Neural crest cell (in vitro differentiated cells): Measurements from ENCODE around the gene CNTN5. TPM values are rescaled to one million over a fixed set of nuclear protein-coding genes. Genes with fewer than 3 reads are reported as not detected.

ENCODE experiments used
- DNase-seq: peaks from one replicate; pipeline ENCODE4 v3.0.0; 2021; ENCODE audit warnings: low read depth, mixed read lengths, low spot score
- H3K27ac Mint-ChIP-seq: one replicate; pipeline ENCODE4 v1.8.0; 2021; ENCODE audit warnings: mild to moderate bottlenecking, mixed read lengths; ENCODE audit not compliant: unreplicated experiment
- H3K27me3 Mint-ChIP-seq: 2 replicates; pipeline ENCODE4 v1.8.0; 2021; ENCODE audit warnings: low read depth, mild to moderate bottlenecking, mixed read lengths
- H3K36me3 Mint-ChIP-seq: 2 replicates; pipeline ENCODE4 v1.8.0; 2021; ENCODE audit warnings: low read depth, mild to moderate bottlenecking, mixed read lengths
- H3K4me1 Mint-ChIP-seq: 2 replicates; pipeline ENCODE4 v1.8.0; 2021; ENCODE audit warnings: mixed read lengths
- H3K4me3 Mint-ChIP-seq: one replicate; pipeline ENCODE4 v1.8.0; 2021; ENCODE audit warnings: mild to moderate bottlenecking, mixed read lengths
- H3K9me3 Mint-ChIP-seq: 2 replicates; pipeline ENCODE4 v1.8.0; 2021; ENCODE audit warnings: mixed read lengths
- total RNA-seq: library from RNA; stranded (reverse); gene quantifications from 2 replicates; pipeline ENCODE4 v1.2.1, GENCODE V29; 2021
- TF ChIP-seq, protein P1 (sequence below): fragments of 200-600 bp; sonication (generic); conservative IDR thresholded peaks from 2 replicates; pipeline ENCODE4 v1.5.0; 2021; ENCODE audit warnings: antibody characterized with exemption, mild to moderate bottlenecking

CNTN5 gene
- total RNA-seq, 1 donor from 2014 or later, result not detected

DNA sequence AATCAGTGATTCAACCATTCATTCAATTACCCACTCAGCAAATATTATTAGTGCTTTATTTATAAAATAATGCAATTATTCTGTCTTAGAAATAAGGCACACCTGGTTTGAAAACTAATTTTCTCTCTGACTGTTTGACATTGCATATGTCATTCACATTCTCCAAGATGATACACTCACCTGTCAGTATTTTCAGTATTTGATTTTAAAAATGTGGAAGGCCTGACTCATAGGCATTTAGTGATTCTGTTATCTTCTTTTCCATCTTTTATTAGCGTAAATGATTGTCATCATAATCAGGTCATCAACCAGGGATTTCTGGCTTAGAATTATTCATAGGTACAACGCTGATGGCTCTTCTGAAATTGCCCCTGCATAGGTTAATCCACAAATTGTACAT, 480.9 kb downstream of the CNTN5 start:
- Mint-ChIP-seq H3K4me3 (no peak overlapping the region), H3K27me3 (no peaks in the 10 kb centered on the region), H3K27ac (no peak overlapping the region), H3K36me3 (no peaks in the 10 kb centered on the region), H3K4me1 (no peaks in the 10 kb centered on the region), H3K9me3 (no peaks in the 10 kb centered on the region)
- TF ChIP-seq, protein P1, sequence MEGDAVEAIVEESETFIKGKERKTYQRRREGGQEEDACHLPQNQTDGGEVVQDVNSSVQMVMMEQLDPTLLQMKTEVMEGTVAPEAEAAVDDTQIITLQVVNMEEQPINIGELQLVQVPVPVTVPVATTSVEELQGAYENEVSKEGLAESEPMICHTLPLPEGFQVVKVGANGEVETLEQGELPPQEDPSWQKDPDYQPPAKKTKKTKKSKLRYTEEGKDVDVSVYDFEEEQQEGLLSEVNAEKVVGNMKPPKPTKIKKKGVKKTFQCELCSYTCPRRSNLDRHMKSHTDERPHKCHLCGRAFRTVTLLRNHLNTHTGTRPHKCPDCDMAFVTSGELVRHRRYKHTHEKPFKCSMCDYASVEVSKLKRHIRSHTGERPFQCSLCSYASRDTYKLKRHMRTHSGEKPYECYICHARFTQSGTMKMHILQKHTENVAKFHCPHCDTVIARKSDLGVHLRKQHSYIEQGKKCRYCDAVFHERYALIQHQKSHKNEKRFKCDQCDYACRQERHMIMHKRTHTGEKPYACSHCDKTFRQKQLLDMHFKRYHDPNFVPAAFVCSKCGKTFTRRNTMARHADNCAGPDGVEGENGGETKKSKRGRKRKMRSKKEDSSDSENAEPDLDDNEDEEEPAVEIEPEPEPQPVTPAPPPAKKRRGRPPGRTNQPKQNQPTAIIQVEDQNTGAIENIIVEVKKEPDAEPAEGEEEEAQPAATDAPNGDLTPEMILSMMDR, result no peak
- no peak for DNase-seq

DNA sequence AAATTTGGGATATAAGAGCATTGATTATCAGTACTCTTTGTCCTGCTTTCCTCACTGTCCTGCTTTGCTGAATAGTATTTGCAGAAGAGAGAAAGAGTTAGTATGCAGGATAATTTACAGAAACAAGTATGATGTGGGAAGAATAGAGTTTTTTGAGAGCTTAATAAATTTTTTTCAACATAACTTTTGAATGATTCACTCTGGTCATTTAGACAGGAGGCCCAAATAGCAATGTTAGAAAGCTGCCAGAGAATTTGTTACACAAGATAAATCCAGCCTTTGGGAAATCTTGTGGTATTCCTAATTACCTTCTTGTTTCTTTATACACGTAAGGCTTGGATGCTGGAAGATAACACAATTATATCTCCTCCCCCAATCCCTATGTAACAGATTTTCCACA, 484.6 kb downstream of the CNTN5 start:
- Mint-ChIP-seq H3K9me3 (no peaks in the 10 kb centered on the region), H3K4me3 (no peak overlapping the region), H3K36me3 (no peaks in the 10 kb centered on the region), H3K27me3 (no peaks in the 10 kb centered on the region), H3K27ac (no peak overlapping the region), H3K4me1 (no peaks in the 10 kb centered on the region)
- TF ChIP-seq, protein P1, result no peak
- DNase-seq, result no peak

DNA sequence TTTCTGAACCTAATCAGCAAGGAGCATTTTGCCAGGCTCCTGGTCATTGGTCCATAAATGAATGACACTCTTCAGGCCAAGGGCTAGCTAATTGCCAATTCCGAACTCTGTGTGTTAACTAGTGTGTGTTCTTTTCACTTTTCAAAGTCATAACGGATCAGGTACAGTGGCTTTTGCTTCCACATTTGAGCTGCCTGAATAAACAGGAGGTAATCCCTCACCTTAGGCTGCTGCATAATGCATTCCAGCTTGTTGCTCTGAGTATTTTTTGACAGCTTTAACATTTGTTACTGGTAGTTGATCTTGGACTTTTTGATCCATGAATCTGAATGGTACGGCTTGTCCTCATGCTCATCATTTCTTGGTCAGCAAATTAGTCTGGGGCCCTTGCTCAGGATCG, 485.1 kb downstream of the CNTN5 start:
- no peak for DNase-seq
- Mint-ChIP-seq H3K36me3 (no peaks in the 10 kb centered on the region), H3K9me3 (no peaks in the 10 kb centered on the region), H3K27ac (no peak overlapping the region), H3K4me1 (no peaks in the 10 kb centered on the region), H3K4me3 (no peak overlapping the region), H3K27me3 (no peaks in the 10 kb centered on the region)
- TF ChIP-seq, protein P1, result no peak

DNA sequence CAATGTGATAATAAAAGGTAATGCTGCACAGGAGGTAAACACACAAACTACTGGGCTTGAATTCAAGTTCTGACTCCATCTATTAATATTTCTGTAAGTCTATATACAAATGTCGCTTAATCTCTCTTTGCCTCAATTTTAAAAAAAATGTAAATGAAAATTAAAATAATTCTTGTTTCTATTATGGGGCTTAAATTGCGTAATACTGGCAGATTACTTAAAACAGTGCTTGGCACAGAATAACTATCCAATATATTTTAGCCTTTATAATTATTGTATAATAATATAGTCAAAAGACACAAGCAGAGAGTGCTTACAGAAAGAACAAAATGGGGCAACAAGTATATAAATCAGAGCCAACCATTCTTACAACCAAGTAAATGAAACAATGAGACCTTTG, 489.1 kb downstream of the CNTN5 start:
- Mint-ChIP-seq H3K9me3 (no peaks in the 10 kb centered on the region), H3K27me3 (no peaks in the 10 kb centered on the region), H3K4me1 (no peaks in the 10 kb centered on the region), H3K27ac (no peak overlapping the region), H3K36me3 (no peaks in the 10 kb centered on the region), H3K4me3 (no peak overlapping the region)
- no peak for DNase-seq
- TF ChIP-seq, protein P1, result no peak

DNA sequence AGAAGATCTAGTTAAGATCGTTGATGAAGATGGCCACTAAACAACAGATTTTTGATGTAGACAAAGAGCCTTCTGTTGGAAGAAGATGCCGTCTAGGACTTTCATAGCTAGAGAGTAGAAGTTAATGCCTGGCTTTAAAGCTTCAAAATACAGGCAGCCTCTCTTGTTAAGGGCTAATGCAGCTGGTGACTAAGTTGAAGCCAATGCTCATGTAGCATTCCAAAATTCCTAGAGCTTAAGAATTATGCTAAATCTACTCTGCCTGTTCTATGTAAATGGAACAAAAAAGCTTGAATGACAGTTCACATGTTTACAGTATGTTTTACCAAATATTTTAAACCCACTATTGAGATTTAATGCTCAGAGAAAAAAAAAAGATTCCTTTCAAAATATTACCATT, 492.6 kb downstream of the CNTN5 start:
- no peaks in the 10 kb centered on the region for H3K9me3 Mint-ChIP-seq
- H3K4me1 Mint-ChIP-seq, result no peaks in the 10 kb centered on the region
- H3K27me3 Mint-ChIP-seq, result no peaks in the 10 kb centered on the region
- H3K4me3 Mint-ChIP-seq, result no peak overlapping the region
- no peak for DNase-seq
- TF ChIP-seq, protein P1, result no peak
- no peaks in the 10 kb centered on the region for H3K36me3 Mint-ChIP-seq
- H3K27ac Mint-ChIP-seq, result no peak overlapping the region

DNA sequence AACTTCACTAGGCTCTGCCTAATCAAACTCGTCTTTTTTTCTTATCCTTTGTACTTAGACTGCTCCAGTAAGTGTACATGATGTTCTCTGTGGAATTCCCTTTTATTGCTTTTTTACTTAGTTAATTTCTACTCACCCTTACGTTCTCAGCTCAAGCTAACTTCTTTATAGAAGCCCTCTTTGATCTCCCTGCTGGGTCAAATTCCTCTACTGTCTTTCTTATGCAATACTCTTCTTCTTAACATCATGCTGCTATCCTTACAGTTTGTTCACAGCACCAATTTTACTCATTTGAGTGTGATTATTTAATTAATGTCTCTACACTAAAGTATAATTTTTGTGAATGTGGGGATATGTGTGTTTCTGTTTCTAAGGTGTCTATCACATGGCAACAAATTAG, 498.3 kb downstream of the CNTN5 start:
- Mint-ChIP-seq H3K4me1 (no peaks in the 10 kb centered on the region), H3K9me3 (no peaks in the 10 kb centered on the region), H3K36me3 (no peaks in the 10 kb centered on the region), H3K27ac (no peak overlapping the region), H3K4me3 (no peak overlapping the region), H3K27me3 (no peaks in the 10 kb centered on the region)
- TF ChIP-seq, protein P1, result no peak
- no peak for DNase-seq
